GM10266 (cell line): ENCODE measurements around the gene LCK.

Source experiments
- DNase-seq: peaks from one replicate; pipeline ENCODE4 v3.0.0; 2012; ENCODE audit errors: extremely low spot score
- CTCF ChIP-seq: IDR thresholded peaks from 2 replicates; pipeline ENCODE4 v1.5.1; 2012; ENCODE audit warnings: mild to moderate bottlenecking, low read depth; ENCODE audit not compliant: control insufficient read depth, insufficient read depth; ENCODE audit errors: missing control alignments

The LCK gene

DNA sequence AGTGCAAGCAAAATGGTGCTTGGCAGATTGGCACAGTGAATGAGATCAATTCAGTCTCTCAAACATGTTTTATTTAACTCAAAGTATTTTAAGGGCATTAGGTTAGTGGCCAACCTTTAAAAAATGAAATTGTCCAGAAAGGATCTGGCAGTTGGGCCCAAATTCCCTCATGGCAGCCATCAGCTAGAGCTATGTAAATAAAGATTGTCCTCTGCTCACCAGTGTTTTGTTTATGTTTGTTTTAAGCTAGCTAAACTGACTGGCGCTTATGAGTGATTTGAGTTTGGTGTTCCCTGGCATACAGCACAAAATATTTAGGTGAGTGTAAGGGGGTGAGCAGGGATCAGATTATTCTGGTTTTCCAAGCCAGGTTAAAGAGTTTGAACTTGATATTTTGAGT lies 58.9 kb downstream of the LCK start:
- TF ChIP-seq CTCF: no peak
- DNase-seq: no peak

DNA sequence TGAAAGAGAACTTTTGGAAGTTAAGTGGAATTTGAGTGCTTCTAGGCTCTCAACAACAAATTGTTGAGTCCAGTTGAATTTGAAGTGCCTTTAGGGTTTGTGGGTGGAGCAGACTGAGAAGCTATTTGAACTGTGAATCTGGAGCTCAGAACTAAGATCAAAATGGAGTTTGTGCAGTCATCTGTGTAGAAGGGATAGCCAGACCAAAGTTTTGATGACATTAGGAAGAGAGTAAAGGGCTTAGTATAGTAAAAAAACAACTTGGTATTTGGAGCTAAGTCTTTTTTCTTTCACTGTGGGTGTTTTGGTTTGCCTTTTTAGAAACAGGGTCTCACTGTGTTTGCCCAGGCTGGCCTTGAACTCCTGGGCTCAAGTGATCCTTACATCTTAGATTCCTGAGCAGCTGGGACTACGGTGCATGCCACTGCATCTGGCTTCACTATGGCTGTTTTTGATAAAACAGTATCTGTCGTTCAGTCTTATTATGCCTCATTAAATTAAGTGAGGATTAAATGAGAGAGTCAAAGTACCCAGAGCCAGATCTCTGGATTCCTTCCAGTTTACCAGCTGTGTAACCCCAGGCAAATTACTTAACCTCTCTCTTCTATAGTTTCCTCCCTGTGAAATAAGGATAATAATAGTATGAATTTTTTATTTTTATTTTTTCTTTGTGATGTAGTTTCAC lies 60.8 kb downstream of the LCK start:
- DNase-seq: no peak
- TF ChIP-seq CTCF: no peak

- DNase-seq: no peak
- TF ChIP-seq CTCF: no peak
Observed at GRCh38 chr1:32316903-32317277, 65.8 kb downstream of the LCK start.

- no peak for DNase-seq
- no peak for TF ChIP-seq CTCF
Observed at GRCh38 chr1:32318127-32318869, 67.2 kb downstream of the LCK start.

GRCh38 chr1:32321712-32322291 lies 70.7 kb downstream of the LCK start:
- no peak for DNase-seq
- no peak for TF ChIP-seq CTCF

DNA sequence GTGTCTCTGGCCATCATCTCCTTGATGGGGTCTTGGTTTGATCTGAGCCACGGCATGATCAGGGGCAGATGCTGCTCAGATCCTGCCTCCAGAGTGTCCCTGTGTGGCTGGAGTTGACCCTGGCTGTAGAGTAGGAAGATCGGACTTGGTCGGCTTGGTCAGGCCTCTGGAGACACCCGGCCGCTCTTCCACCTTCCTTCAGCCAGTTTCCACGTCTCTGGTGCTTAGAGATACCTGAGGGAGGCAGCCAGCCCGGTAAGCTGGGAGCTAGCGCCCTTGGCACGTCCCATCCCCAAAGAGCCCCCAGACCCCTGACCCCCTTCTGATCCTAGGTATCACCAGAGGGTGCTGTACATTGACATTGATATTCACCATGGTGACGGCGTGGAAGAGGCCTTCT lies 76.1 kb downstream of the LCK start:
- no peak for DNase-seq
- TF ChIP-seq CTCF: no peak

GRCh38 chr1:32329931-32330466 lies 78.9 kb downstream of the LCK start:
- no peak for TF ChIP-seq CTCF
- DNase-seq: no peak
